Stimulated activated memory B cell treated with anti-CD40 and anti-IgM and Interleukin-4, amounts not matched to agents 10 μg/mL and 1 μg/mL and 100 μg/mL, for 72 hours (primary cell): Measurements from ENCODE around the gene WAS.

Experiments
- ATAC-seq: fragments of 150-1000 bp; cut with Tn5 transposase; 2 replicates; pipeline ENCODE4 v1.10.0; 2021
- H3K27ac Mint-ChIP-seq: one replicate; pipeline ENCODE4 v1.8.0; 2022; ENCODE audit warnings: mild to moderate bottlenecking, mixed read lengths
- H3K27me3 Mint-ChIP-seq: one replicate; pipeline ENCODE4 v1.8.0; 2022; ENCODE audit warnings: mixed read lengths
- H3K36me3 Mint-ChIP-seq: one replicate; pipeline ENCODE4 v1.8.0; 2022; ENCODE audit warnings: mixed read lengths
- H3K4me1 Mint-ChIP-seq: one replicate; pipeline ENCODE4 v1.8.0; 2022; ENCODE audit warnings: mixed read lengths
- H3K4me3 Mint-ChIP-seq: one replicate; pipeline ENCODE4 v1.8.0; 2022; ENCODE audit warnings: mild to moderate bottlenecking, moderate library complexity, mixed read lengths
- H3K9me3 Mint-ChIP-seq: one replicate; pipeline ENCODE4 v1.8.0; 2022; ENCODE audit warnings: mixed read lengths

The WAS gene

GRCh38 chrX:48696909-48697727, 13.5 kb downstream of the WAS start:
- Mint-ChIP-seq H3K9me3 (no peaks in the 10 kb centered on the region), H3K27ac (peak overlapping the region; percentile 91), H3K4me1 (peaks cover 16% of the 10 kb centered on the region), H3K36me3 (peaks cover 6% of the 10 kb centered on the region), H3K27me3 (no peaks in the 10 kb centered on the region), H3K4me3 (peak overlapping the region; percentile 86)
- peak; percentile 17 for ATAC-seq

GRCh38 chrX:48698306-48698705, 14.7 kb downstream of the WAS start:
- no peak overlapping the region for H3K27ac Mint-ChIP-seq
- H3K27me3 Mint-ChIP-seq = no peaks in the 10 kb centered on the region
- peaks cover 16% of the 10 kb centered on the region for H3K4me1 Mint-ChIP-seq
- no peak overlapping the region for H3K4me3 Mint-ChIP-seq
- no peak for ATAC-seq
- no peaks in the 10 kb centered on the region for H3K9me3 Mint-ChIP-seq
- peaks cover 10% of the 10 kb centered on the region for H3K36me3 Mint-ChIP-seq

GRCh38 chrX:48700246-48700645, 16.6 kb downstream of the WAS start:
- H3K4me1 Mint-ChIP-seq = peaks cover 16% of the 10 kb centered on the region
- no peaks in the 10 kb centered on the region for H3K27me3 Mint-ChIP-seq
- no peaks in the 10 kb centered on the region for H3K9me3 Mint-ChIP-seq
- no peak overlapping the region for H3K27ac Mint-ChIP-seq
- ATAC-seq = no peak
- H3K36me3 Mint-ChIP-seq = peaks cover 10% of the 10 kb centered on the region
- no peak overlapping the region for H3K4me3 Mint-ChIP-seq

GRCh38 chrX:48700951-48701653, 17.5 kb downstream of the WAS start:
- no peak overlapping the region for H3K27ac Mint-ChIP-seq
- H3K36me3 Mint-ChIP-seq = peaks cover 16% of the 10 kb centered on the region
- H3K4me3 Mint-ChIP-seq = no peak overlapping the region
- no peaks in the 10 kb centered on the region for H3K9me3 Mint-ChIP-seq
- no peak for ATAC-seq
- H3K27me3 Mint-ChIP-seq = no peaks in the 10 kb centered on the region
- H3K4me1 Mint-ChIP-seq = peaks cover 8% of the 10 kb centered on the region

- no peak overlapping the region for H3K27ac Mint-ChIP-seq
- peaks cover 7% of the 10 kb centered on the region for H3K4me1 Mint-ChIP-seq
- H3K4me3 Mint-ChIP-seq = no peak overlapping the region
- no peak for ATAC-seq
- H3K36me3 Mint-ChIP-seq = peaks cover 25% of the 10 kb centered on the region
- H3K9me3 Mint-ChIP-seq = no peaks in the 10 kb centered on the region
- H3K27me3 Mint-ChIP-seq = no peaks in the 10 kb centered on the region
Measured at GRCh38 chrX:48702032-48702431, 18.4 kb downstream of the WAS start.

- no peak overlapping the region for H3K4me3 Mint-ChIP-seq
- no peak for ATAC-seq
- peaks cover 3% of the 10 kb centered on the region for H3K4me1 Mint-ChIP-seq
- no peak overlapping the region for H3K27ac Mint-ChIP-seq
- H3K36me3 Mint-ChIP-seq = peaks cover 32% of the 10 kb centered on the region
- H3K27me3 Mint-ChIP-seq = no peaks in the 10 kb centered on the region
- H3K9me3 Mint-ChIP-seq = no peaks in the 10 kb centered on the region
Measured at GRCh38 chrX:48702716-48703115, 19.1 kb downstream of the WAS start.

GRCh38 chrX:48703228-48703627, 19.6 kb downstream of the WAS start:
- H3K27ac Mint-ChIP-seq = no peak overlapping the region
- H3K4me1 Mint-ChIP-seq = peaks cover 8% of the 10 kb centered on the region
- no peak overlapping the region for H3K4me3 Mint-ChIP-seq
- no peaks in the 10 kb centered on the region for H3K9me3 Mint-ChIP-seq
- ATAC-seq = no peak
- no peaks in the 10 kb centered on the region for H3K27me3 Mint-ChIP-seq
- H3K36me3 Mint-ChIP-seq = peaks cover 32% of the 10 kb centered on the region

GRCh38 chrX:48703642-48704481, 20.3 kb downstream of the WAS start:
- Mint-ChIP-seq H3K4me3 (no peak overlapping the region), H3K4me1 (peaks cover 10% of the 10 kb centered on the region), H3K9me3 (no peaks in the 10 kb centered on the region), H3K36me3 (peaks cover 32% of the 10 kb centered on the region), H3K27me3 (no peaks in the 10 kb centered on the region), H3K27ac (no peak overlapping the region)
- ATAC-seq = no peak

- H3K9me3 Mint-ChIP-seq = no peaks in the 10 kb centered on the region
- no peak overlapping the region for H3K27ac Mint-ChIP-seq
- H3K27me3 Mint-ChIP-seq = no peaks in the 10 kb centered on the region
- no peak overlapping the region for H3K4me3 Mint-ChIP-seq
- peaks cover 26% of the 10 kb centered on the region for H3K36me3 Mint-ChIP-seq
- H3K4me1 Mint-ChIP-seq = peaks cover 10% of the 10 kb centered on the region
- ATAC-seq = no peak
Measured at GRCh38 chrX:48705871-48706270, 22.3 kb downstream of the WAS start.

GRCh38 chrX:48709522-48710112, 26.0 kb downstream of the WAS start:
- H3K4me1 Mint-ChIP-seq = peaks cover 10% of the 10 kb centered on the region
- H3K36me3 Mint-ChIP-seq = peaks cover 22% of the 10 kb centered on the region
- H3K9me3 Mint-ChIP-seq = no peaks in the 10 kb centered on the region
- no peaks in the 10 kb centered on the region for H3K27me3 Mint-ChIP-seq
- H3K27ac Mint-ChIP-seq = no peak overlapping the region
- ATAC-seq = no peak
- no peak overlapping the region for H3K4me3 Mint-ChIP-seq

GRCh38 chrX:48711162-48711928, 27.7 kb downstream of the WAS start:
- Mint-ChIP-seq H3K27me3 (no peaks in the 10 kb centered on the region), H3K9me3 (no peaks in the 10 kb centered on the region), H3K27ac (no peak overlapping the region), H3K36me3 (peaks cover 14% of the 10 kb centered on the region), H3K4me3 (no peak overlapping the region), H3K4me1 (peaks cover 10% of the 10 kb centered on the region)
- no peak for ATAC-seq

GRCh38 chrX:48711929-48712505, 28.4 kb downstream of the WAS start:
- ATAC-seq = no peak
- Mint-ChIP-seq H3K27ac (no peak overlapping the region), H3K4me3 (no peak overlapping the region), H3K27me3 (no peaks in the 10 kb centered on the region), H3K9me3 (no peaks in the 10 kb centered on the region), H3K36me3 (peaks cover 7% of the 10 kb centered on the region), H3K4me1 (peaks cover 10% of the 10 kb centered on the region)

- Mint-ChIP-seq H3K27ac (no peak overlapping the region), H3K27me3 (no peaks in the 10 kb centered on the region), H3K9me3 (no peaks in the 10 kb centered on the region), H3K4me1 (no peaks in the 10 kb centered on the region), H3K36me3 (no peaks in the 10 kb centered on the region), H3K4me3 (no peak overlapping the region)
- no peak for ATAC-seq
Measured at GRCh38 chrX:48713847-48714246, 30.2 kb downstream of the WAS start.

- Mint-ChIP-seq H3K27me3 (no peaks in the 10 kb centered on the region), H3K4me3 (no peak overlapping the region), H3K27ac (no peak overlapping the region), H3K9me3 (no peaks in the 10 kb centered on the region), H3K36me3 (no peaks in the 10 kb centered on the region), H3K4me1 (no peaks in the 10 kb centered on the region)
- no peak for ATAC-seq
Measured at GRCh38 chrX:48714573-48714972, 31.0 kb downstream of the WAS start.
